GDM1 (cell line): Measurements from ENCODE around the gene HNRNPF.

Source experiments
- DNase-seq: peaks from one replicate; lab custom pipeline; 2025; lab: John Stamatoyannopoulos, UW

Gene HNRNPF

GRCh38 chr10:43376828-43377423 lies 32.1 kb downstream of the HNRNPF start:
- DNase-seq, result no peak

GRCh38 chr10:43376046-43376635 lies 32.8 kb downstream of the HNRNPF start:
- DNase-seq, result no peak

- DNase-seq, result no peak
Measured at GRCh38 chr10:43375401-43376020, 33.5 kb downstream of the HNRNPF start.

- DNase-seq, result no peak
Measured at GRCh38 chr10:43374194-43374593, 34.8 kb downstream of the HNRNPF start.

- no peak for DNase-seq
Measured at GRCh38 chr10:43373461-43373860, 35.5 kb downstream of the HNRNPF start.

GRCh38 chr10:43372765-43373361 lies 36.1 kb downstream of the HNRNPF start:
- DNase-seq, result no peak

GRCh38 chr10:43371418-43371817 lies 37.6 kb downstream of the HNRNPF start, which contains the start of gene FXYD4:
Gene FXYD4 (plus strand): TSS chr10:43371636. CDS start chr10:43373747, 2,111 bp downstream.
- no peak for DNase-seq

- DNase-seq, result no peak
Measured at GRCh38 chr10:43370671-43371215, 38.2 kb downstream of the HNRNPF start.

GRCh38 chr10:43369921-43370320 lies 39.1 kb downstream of the HNRNPF start:
- no peak for DNase-seq

- DNase-seq, result no peak
Measured at GRCh38 chr10:43365001-43365400, 44.0 kb downstream of the HNRNPF start.

GRCh38 chr10:43362191-43362839 lies 46.7 kb downstream of the HNRNPF start:
- DNase-seq, result no peak

GRCh38 chr10:43361547-43362190 lies 47.3 kb downstream of the HNRNPF start:
- no peak for DNase-seq

GRCh38 chr10:43360086-43360485 lies 48.9 kb downstream of the HNRNPF start:
- DNase-seq, result no peak

GRCh38 chr10:43355749-43356371 lies 53.1 kb downstream of the HNRNPF start:
- DNase-seq, result no peak

GRCh38 chr10:43354879-43355380 lies 54.1 kb downstream of the HNRNPF start:
- DNase-seq, result no peak

- DNase-seq, result no peak
Measured at GRCh38 chr10:43354330-43354635, 54.7 kb downstream of the HNRNPF start.

GRCh38 chr10:43353495-43354329 lies 55.3 kb downstream of the HNRNPF start:
- DNase-seq, result no peak

GRCh38 chr10:43352951-43353350 lies 56.0 kb downstream of the HNRNPF start:
- no peak for DNase-seq

GRCh38 chr10:43351301-43351700 lies 57.7 kb downstream of the HNRNPF start:
- no peak for DNase-seq

- no peak for DNase-seq
Measured at GRCh38 chr10:43350686-43351085, 58.3 kb downstream of the HNRNPF start.
